ENCODE data around the gene SPARC.
"Not testable (repeated sequence)": the region's sequence is repeated elsewhere in the genome, so short reads cannot be mapped to it uniquely, and the experiment has no call there.

The SPARC gene

GRCh38 chr5:151686674-151687407 is at the start of gene SPARC:
SPARC (minus strand) TSS chr5:151686915; CDS start chr5:151676188, 10,727 bp downstream.
- DNase-seq (ENCODE audit: low spot score), result no peak

GRCh38 chr5:151735646-151736045 is 48.9 kb upstream of the SPARC start:
- no peak for DNase-seq (ENCODE audit: low spot score)

DNA sequence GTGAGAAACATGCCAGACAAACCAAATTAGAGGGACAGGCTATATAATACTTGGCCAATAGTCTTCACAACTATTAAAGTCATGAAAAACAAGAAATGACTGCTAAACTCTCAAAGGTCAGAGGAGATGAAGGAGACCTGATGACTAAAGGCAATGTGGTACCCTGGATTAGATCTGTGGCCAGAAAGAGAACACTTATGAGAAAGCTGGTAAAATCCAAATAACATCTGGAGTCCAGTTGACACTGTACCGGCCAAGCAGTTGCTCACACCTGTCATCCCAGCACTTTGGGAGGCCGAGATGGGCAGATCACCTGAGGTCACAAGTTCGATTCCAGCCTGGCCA is 47.3 kb upstream of the SPARC start:
- no peak for DNase-seq (ENCODE audit: low spot score)

DNA sequence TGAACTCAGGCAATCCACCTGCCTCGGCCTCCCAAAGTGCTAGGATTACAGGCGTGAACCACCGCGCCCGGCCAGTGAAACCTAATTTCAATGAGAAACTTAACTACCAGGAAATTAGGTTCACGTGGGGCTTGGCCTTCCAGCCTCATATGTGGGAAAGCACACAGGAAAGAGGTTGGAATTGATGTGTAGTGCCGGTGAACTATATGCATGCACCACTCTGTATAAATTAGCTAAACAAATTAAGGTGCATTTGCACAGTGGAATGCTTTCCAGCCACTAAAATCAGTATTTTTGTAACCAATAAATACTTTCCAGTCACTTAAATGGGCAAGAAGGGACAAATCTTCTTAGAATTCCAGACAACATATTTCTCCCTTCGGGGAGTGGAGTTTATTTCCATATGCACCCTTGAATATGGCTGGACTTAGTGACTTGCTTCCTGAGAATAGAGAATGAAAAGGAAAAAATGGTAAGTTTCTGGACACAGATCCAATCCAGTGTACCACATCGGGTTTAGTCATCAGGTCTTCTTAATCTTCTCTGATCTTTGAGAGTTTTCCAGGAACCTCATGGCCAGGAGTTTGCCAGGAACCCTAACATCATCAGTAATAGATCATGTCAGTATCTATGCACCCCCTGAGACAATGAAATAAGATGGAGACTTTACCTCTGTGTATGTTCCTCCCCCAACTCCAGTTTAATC is 46.8 kb upstream of the SPARC start:
- DNase-seq (ENCODE audit: low spot score), result no peak

DNA sequence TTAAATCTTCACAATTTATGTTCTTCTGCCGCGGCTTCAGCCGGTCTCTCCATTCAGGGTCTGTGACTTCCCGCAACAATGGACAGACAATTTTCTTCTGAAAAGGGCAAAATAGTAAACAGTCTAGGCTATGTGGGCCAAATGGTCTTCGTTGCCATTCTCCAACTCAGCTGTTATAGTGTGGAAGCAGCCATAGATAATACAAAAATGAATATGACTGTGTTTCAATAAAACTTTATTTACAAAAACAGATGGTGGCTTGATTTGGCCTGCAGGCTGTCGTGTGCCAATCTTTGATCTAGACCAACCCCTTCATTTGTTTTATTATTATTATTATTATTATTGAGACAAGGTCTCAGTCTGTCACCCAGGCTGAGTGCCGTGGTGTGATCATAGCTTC is 43.7 kb upstream of the SPARC start:
- DNase-seq (ENCODE audit: low spot score), result no peak

DNA sequence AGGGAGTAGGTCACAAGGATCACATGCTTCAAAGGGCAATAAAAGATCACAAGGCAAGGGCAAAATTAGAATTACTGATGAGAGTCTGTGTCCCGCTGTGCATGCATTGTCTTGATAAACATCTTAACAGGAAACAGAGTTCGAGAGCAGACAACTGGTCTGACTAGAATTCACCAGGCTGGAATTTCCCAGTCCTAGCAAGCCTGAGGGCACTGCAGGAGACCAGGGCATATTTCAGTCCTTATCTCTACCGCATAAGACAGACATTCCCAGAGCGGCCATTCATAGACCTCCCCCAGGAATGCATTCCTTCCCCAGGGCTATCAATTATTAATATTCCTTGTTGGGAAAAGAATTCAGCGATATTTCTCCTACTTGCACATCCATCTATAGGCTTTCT is 42.9 kb upstream of the SPARC start:
- not testable (repeated sequence) for DNase-seq (ENCODE audit: low spot score)

- no peak for DNase-seq (ENCODE audit: low spot score)
These were observed 37.6 kb upstream of the SPARC start for GRCh38 chr5:151724360-151724759.

GRCh38 chr5:151722546-151722945 is 35.8 kb upstream of the SPARC start:
- DNase-seq (ENCODE audit: low spot score), result no peak

GRCh38 chr5:151721812-151722391 is 35.2 kb upstream of the SPARC start:
- DNase-seq (ENCODE audit: low spot score), result no peak

GRCh38 chr5:151721087-151721646 is 34.5 kb upstream of the SPARC start:
- DNase-seq (ENCODE audit: low spot score), result peak; percentile 46

- DNase-seq (ENCODE audit: low spot score), result no peak
These were observed 33.5 kb upstream of the SPARC start for GRCh38 chr5:151720215-151720614.

DNA sequence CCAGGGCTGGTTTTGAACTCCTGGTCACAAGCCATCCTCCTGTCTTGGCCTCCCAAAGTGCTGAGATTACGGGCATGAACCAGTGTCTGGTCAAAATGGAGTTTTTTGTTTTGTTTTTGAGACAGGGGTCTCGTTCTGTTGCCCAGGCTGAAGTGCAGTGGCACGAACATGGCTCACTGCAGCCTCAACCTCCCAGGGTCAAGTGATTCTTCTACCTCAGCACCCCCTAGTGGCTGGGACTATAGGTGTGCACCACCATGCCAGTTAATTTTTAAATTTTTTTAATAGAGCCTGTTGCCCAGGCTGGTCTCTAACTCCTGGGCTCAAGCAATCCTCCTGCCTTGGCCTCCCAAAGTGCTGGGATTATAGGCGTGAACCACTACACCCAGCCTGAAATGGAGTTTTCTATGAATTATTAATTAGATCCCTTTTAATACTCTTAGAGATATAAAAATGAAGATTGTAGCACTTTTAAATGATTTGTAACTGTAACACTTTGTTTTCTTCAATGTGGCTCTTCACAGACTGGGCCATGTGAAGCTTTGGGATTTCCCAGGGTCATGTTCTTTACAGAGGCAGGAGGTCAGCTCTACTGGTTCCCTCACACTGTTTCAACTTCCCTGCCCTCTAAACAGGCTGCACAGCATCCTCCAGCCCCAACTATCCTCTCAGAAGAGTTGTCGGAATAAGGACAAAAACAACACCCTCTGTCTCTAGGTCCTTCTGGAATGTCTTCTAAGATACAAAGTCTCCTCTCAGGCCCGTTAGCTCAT is 32.7 kb upstream of the SPARC start:
- DNase-seq (ENCODE audit: low spot score), result no peak

- no peak for DNase-seq (ENCODE audit: low spot score)
These were observed 31.9 kb upstream of the SPARC start for GRCh38 chr5:151718646-151719045.

DNA sequence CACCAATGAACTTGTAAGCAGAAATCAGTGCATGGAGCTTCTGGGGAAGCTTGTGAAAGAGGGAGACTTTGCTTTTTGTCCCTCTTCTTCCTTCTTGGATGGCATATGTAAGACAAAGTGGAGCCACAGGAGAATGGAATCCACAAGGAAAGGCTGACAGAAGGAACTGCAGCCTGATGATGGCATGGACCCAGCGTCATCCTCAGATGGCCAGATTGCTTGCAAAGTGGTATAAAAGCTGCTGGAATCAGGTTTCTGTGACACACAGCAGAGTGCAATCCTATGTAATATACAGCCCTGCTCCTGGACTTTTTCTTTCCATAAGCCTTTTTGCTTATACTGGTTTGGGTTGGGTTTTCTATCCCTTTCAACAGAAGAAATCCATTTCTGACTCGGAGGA is 31.4 kb upstream of the SPARC start:
- DNase-seq (ENCODE audit: low spot score), result no peak

- no peak for DNase-seq (ENCODE audit: low spot score)
These were observed 30.7 kb upstream of the SPARC start for GRCh38 chr5:151717416-151717815.

GRCh38 chr5:151709109-151709735 is 22.5 kb upstream of the SPARC start:
- no peak for DNase-seq (ENCODE audit: low spot score)

GRCh38 chr5:151708126-151708525 is 21.4 kb upstream of the SPARC start:
- DNase-seq (ENCODE audit: low spot score), result no peak

DNA sequence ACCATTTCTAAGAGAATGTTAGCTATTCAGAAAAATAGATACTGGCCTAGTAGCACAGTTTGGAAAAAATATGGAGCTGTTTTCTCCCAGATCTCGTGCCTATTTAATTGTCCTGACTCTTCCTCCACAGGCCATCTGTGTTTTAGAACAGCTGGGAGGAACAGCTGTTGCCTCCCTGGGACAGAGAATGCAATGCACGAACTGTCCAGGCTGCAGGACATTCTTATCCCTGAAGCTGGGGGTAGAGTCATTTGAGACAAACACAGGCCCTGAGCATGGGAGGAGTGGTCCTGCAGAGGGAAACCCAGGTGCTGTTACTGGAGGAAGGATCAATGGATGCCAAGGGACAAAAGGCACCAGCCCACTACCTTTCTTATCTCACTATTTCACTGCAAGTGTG is 20.9 kb upstream of the SPARC start:
- no peak for DNase-seq (ENCODE audit: low spot score)

GRCh38 chr5:151706906-151707305 is 20.2 kb upstream of the SPARC start:
- no peak for DNase-seq (ENCODE audit: low spot score)

GRCh38 chr5:151703780-151704179 is 17.1 kb upstream of the SPARC start:
- no peak for DNase-seq (ENCODE audit: low spot score)

DNA sequence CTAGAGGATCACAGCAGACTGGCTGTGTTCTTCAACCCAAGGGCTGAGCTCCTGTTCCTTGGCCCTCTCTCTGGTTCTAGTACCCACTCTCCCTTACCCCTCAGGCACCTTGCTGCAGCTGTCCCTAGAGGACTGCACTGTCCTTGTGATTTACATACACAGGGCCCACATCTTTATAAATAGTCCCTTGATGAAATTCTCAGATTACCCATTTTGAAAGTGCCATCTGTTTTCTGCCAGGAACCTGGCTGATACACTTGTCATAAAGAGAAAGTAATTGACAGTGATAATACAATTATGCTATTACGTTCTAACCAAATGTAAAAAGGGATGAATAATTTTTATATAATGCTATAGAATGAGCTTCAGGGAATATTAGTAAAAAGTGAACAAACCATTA is 16.5 kb upstream of the SPARC start:
- DNase-seq (ENCODE audit: low spot score), result peak; percentile 64

DNA sequence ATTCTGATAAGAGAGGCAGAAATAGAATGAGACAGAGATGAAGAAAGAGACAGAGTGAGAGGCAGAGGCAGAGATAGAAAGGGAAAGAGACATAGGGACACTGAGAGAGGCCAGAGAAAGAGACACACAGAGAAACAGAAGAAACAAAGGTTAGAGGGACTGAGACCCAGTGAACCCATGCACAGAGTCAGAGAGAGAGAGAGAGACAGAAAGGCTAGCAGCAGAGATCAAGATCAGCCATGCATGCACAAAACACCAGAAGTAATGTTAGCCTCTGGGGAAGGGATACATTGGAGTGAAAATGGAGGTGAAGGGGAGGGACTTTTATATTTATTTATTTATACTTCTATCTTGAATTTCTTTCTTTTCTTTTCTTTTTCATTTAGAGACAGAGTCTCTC is 14.1 kb upstream of the SPARC start:
- no peak for DNase-seq (ENCODE audit: low spot score)

All from germinal center (tissue), 1 donor.